SK-N-SH (cell line): ENCODE data around the gene CFAP221. TPM values are rescaled to one million over a fixed set of nuclear protein-coding genes. Genes with fewer than 3 reads are reported as not detected.

Experiments used
- CTCF ChIA-PET: fragments of 300-600, 350-600 bp; formaldehyde crosslinking; extraction: SDS; loops from one replicate; lab custom pipeline; 2021; lab: Yijun Ruan, JAX
- POLR2A ChIA-PET: fragments of 350-600 bp; sonication (Branson Sonifier 250); formaldehyde crosslinking; extraction: SDS; loops from one replicate; lab custom pipeline; 2020; ENCODE audit warnings: antibody characterized with exemption, inconsistent platforms; lab: Yijun Ruan, JAX
- DNase-seq: peaks from one replicate; pipeline ENCODE4 v3.0.0; 2012
- H2AFZ ChIP-seq: fragments of 200-600 bp; sonication (generic); 2 replicates; pipeline ENCODE4 v1.8.1; 2016; ENCODE audit warnings: antibody characterized with exemption, mild to moderate bottlenecking, low read depth
- H3F3A ChIP-seq: fragments of 200-600 bp; sonication (generic); replicated peaks from 2 replicates; pipeline ENCODE3; 2016; ENCODE audit warnings: antibody characterized with exemption, mild to moderate bottlenecking; ENCODE audit not compliant: insufficient read depth
- H3K27ac ChIP-seq, 2 experiments: fragments of 200-500 bp in 1 of 2; fragments of 200-600 bp in 1 of 2; sonication (Bioruptor generic) in 1 of 2; sonication (generic), shearing (Covaris generic) in 1 of 2; 2 replicates each; pipeline versions ENCODE4 v1.5.1 to v1.6.1; 2014 to 2016; ENCODE audit warnings: low read depth in 2 of 2, inconsistent platforms in 1 of 2, low read length in 1 of 2, mild to moderate bottlenecking in 1 of 2, mixed read lengths in 1 of 2
- H3K27me3 ChIP-seq: fragments of 200-600 bp; sonication (generic), shearing (Covaris generic); 2 replicates; pipeline ENCODE4 v1.6.1; 2016; ENCODE audit warnings: mixed run types; ENCODE audit not compliant: insufficient read depth
- H3K36me3 ChIP-seq, 2 experiments: fragments of 200-500 bp in 1 of 2; fragments of 200-600 bp in 1 of 2; sonication (Bioruptor generic) in 1 of 2; sonication (generic) in 1 of 2; replicated peaks in 1 of 2; 2 replicates each; pipeline versions ENCODE3 to v1.5.1; 2014 to 2016; ENCODE audit warnings: low read length in 1 of 2, mild to moderate bottlenecking in 1 of 2; ENCODE audit not compliant: insufficient read depth in 2 of 2, control insufficient read depth in 1 of 2
- H3K4me1 ChIP-seq, 2 experiments: fragments of 200-500 bp in 1 of 2; fragments of 200-600 bp in 1 of 2; sonication (Bioruptor generic) in 1 of 2; sonication (generic), shearing (Covaris generic) in 1 of 2; 2 replicates each; pipeline versions ENCODE4 v1.5.1 to v1.6.1; 2014 to 2016; ENCODE audit warnings: low read depth in 1 of 2, low read length in 1 of 2, mixed run types in 1 of 2; ENCODE audit not compliant: insufficient read depth in 2 of 2, control insufficient read depth in 1 of 2
- H3K4me2 ChIP-seq: fragments of 200-600 bp; sonication (generic), shearing (Covaris generic); 2 replicates; pipeline ENCODE4 v1.6.1; 2017; ENCODE audit warnings: mixed run types
- H3K4me3 ChIP-seq, 2 experiments: fragments of 200-500 bp in 1 of 2; fragments of 200-600 bp in 1 of 2; sonication (Bioruptor generic) in 1 of 2; sonication (generic), shearing (Covaris generic) in 1 of 2; 2 replicates each; pipeline versions ENCODE4 v1.5.1 to v1.8.1; 2014 to 2016; ENCODE audit warnings: low read depth in 2 of 2, inconsistent platforms in 1 of 2, low read length in 1 of 2, mild to moderate bottlenecking in 1 of 2, mixed read lengths in 1 of 2, moderate library complexity in 1 of 2
- H3K79me2 ChIP-seq: fragments of 200-600 bp; sonication (generic); 2 replicates; pipeline ENCODE4 v1.8.1; 2017; ENCODE audit warnings: mild to moderate bottlenecking; ENCODE audit not compliant: insufficient read depth
- H3K9ac ChIP-seq: fragments of 200-600 bp; sonication (generic); 2 replicates; pipeline ENCODE4 v1.6.1; 2017; ENCODE audit warnings: mixed run types
- H3K9me2 ChIP-seq: fragments of 200-600 bp; sonication (generic); 2 replicates; pipeline ENCODE4 v1.6.1; 2017; ENCODE audit warnings: mixed run types
- H3K9me3 ChIP-seq: fragments of 200-600 bp; sonication (generic); 2 replicates; pipeline ENCODE4 v1.6.1; 2017; ENCODE audit warnings: mixed run types, mild to moderate bottlenecking, moderate library complexity
- H4K20me1 ChIP-seq: fragments of 200-600 bp; sonication (generic); 2 replicates; pipeline ENCODE4 v1.6.1; 2017; ENCODE audit warnings: mild to moderate bottlenecking, mixed run types; ENCODE audit not compliant: insufficient read depth
- CHD2 ChIP-seq: fragments of 150-350 bp; IDR thresholded peaks from 2 replicates; pipeline ENCODE4 v1.6.1; 2018; ENCODE audit warnings: low read length; ENCODE audit not compliant: partially characterized antibody
- CTCF ChIP-seq: fragments of 200-600 bp; sonication (generic); IDR thresholded peaks from 2 replicates; pipeline ENCODE4 v1.6.1; 2017; ENCODE audit warnings: antibody characterized with exemption, mild to moderate bottlenecking, moderate library complexity
- ELF1 ChIP-seq: IDR thresholded peaks from 2 replicates; pipeline ENCODE4 v1.4.0; 2012
- FOXM1 ChIP-seq: IDR thresholded peaks from 2 replicates; pipeline ENCODE4 v1.4.0; 2012; ENCODE audit warnings: low read depth, mild to moderate bottlenecking
- MAX ChIP-seq: IDR thresholded peaks from 2 replicates; pipeline ENCODE4 v1.4.0; 2012; ENCODE audit warnings: low read depth
- MXI1 ChIP-seq: IDR thresholded peaks from 2 replicates; pipeline ENCODE4 v1.6.1; 2012; ENCODE audit warnings: mild to moderate bottlenecking, low read depth, low read length, improper control_type of control experiment
- RAD21 ChIP-seq: IDR thresholded peaks from 2 replicates; pipeline ENCODE4 v1.6.1; 2012; ENCODE audit warnings: mild to moderate bottlenecking, low read length
- RCOR1 ChIP-seq: fragments of 150-350 bp; IDR thresholded peaks from 2 replicates; pipeline ENCODE4 v1.6.1; 2017; ENCODE audit warnings: antibody characterized with exemption, low read length
- RXRA ChIP-seq: IDR thresholded peaks from 2 replicates; pipeline ENCODE4 v1.4.0; 2012; ENCODE audit warnings: low read depth, mild to moderate bottlenecking, borderline replicate concordance
- SIN3A ChIP-seq: IDR thresholded peaks from 2 replicates; pipeline ENCODE4 v1.6.1; 2012; ENCODE audit warnings: low read depth, mild to moderate bottlenecking, low read length, moderate library complexity, borderline replicate concordance
- TEAD4 ChIP-seq: IDR thresholded peaks from 2 replicates; pipeline ENCODE4 v1.4.0; 2012; ENCODE audit warnings: mild to moderate bottlenecking, borderline replicate concordance; ENCODE audit not compliant: insufficient read depth
- WGBS: methylation state at CpG from one replicate; pipeline ENCODE4 v1.1.6; 2017; ENCODE audit warnings: low lambda C conversion rate; 5-methylcytosine and 5-hydroxymethylcytosine counted together
- polyA plus RNA-seq, 3 experiments: library from polyadenylated mRNA; depleted of rRNA; stranded (reverse); fragments of >200 nt; gene quantifications; 2 replicates each; pipeline ENCODE4 v1.2.3, GENCODE V29; 2012
- TF ChIP-seq, protein P1 (sequence below): IDR thresholded peaks from 2 replicates; pipeline ENCODE4 v1.6.1; 2012; ENCODE audit warnings: mild to moderate bottlenecking, low read depth, low read length, moderate library complexity
- TF ChIP-seq, protein P2 (sequence below): IDR thresholded peaks from 2 replicates; pipeline ENCODE4 v1.4.0; 2012; ENCODE audit warnings: low read depth, borderline replicate concordance

The CFAP221 gene
- polyA plus RNA-seq, 1 of the 3 experiments (the other 2 are of a cell fraction) = 0.12 TPM

GRCh38 chr2:119531292-119531691 is 13.0 kb upstream of the CFAP221 start:
- TF ChIP-seq RAD21 (peak; percentile 48), CHD2 (no peak)
- no peak overlapping the region for H2AFZ ChIP-seq
- no peaks in the 10 kb centered on the region for H4K20me1 ChIP-seq
- H3K9me3 ChIP-seq = no peaks in the 10 kb centered on the region
- DNase-seq = no peak
- H3K9ac ChIP-seq = no peak overlapping the region
- no peaks in the 10 kb centered on the region for H3K9me2 ChIP-seq
- no peak overlapping the region for H3K27ac ChIP-seq
- no peaks in the 10 kb centered on the region for H3K79me2 ChIP-seq
- no peak overlapping the region for H3K4me2 ChIP-seq
- no peaks in the 10 kb centered on the region for H3F3A ChIP-seq
- H3K4me3 ChIP-seq = no peak overlapping the region
- ChIA-PET POLR2A (no interaction called here), CTCF (interaction anchor here (1.0 to 1.9 kb wide), 3 partner anchors 14 to 55 kb away, joined by 3 to 5 read pairs (median 4); no protein-coding TSS in a partner anchor)
- H3K36me3 ChIP-seq = no peaks in the 10 kb centered on the region
- H3K27me3 ChIP-seq = peaks cover 10% of the 10 kb centered on the region; the same call in 1 of the 2 replicates
- 22% methylated on average over 3 of the region's 3 CpGs for WGBS
- H3K4me1 ChIP-seq = peaks cover 0 to 8% of the 10 kb centered on the region in 2 experiments; a peak in 1 of 4 replicates

DNA sequence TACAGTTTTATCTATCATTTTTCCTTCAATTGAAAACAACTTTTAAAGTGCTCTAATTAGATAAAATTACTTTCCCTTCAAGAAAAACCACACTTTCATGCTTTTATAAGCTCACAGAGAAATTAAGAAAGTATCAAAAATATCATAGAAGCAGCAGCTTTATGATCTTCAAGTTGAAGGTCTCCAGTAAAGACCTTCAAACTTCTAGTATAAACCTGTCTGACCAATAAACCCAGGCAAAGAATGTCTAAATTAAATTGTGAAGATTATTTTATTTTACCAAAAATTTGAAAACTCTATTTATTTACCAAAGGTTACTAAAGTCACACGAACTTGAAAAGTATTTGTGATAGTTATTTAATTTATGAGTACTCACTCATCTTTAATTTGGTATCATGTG is 10.7 kb upstream of the CFAP221 start:
- Histone ChIP-seq H3F3A (no peaks in the 10 kb centered on the region), H3K9me2 (no peaks in the 10 kb centered on the region), H3K4me3 (no peak overlapping the region), H3K27ac (no peak overlapping the region), H2AFZ (no peak overlapping the region), H4K20me1 (no peaks in the 10 kb centered on the region), H3K9ac (no peak overlapping the region), H3K79me2 (no peaks in the 10 kb centered on the region), H3K4me2 (no peak overlapping the region), H3K27me3 (no peaks in the 10 kb centered on the region), H3K4me1 (no peaks in the 10 kb centered on the region), H3K36me3 (no peaks in the 10 kb centered on the region), H3K9me3 (no peaks in the 10 kb centered on the region)
- no peak for DNase-seq
- TF ChIP-seq SIN3A (no peak), RCOR1 (no peak), RAD21 (no peak), MAX (no peak), MXI1 (no peak), ELF1 (no peak), RXRA (no peak), CTCF (no peak), FOXM1 (no peak), TEAD4 (no peak)
- TF ChIP-seq, protein P1, sequence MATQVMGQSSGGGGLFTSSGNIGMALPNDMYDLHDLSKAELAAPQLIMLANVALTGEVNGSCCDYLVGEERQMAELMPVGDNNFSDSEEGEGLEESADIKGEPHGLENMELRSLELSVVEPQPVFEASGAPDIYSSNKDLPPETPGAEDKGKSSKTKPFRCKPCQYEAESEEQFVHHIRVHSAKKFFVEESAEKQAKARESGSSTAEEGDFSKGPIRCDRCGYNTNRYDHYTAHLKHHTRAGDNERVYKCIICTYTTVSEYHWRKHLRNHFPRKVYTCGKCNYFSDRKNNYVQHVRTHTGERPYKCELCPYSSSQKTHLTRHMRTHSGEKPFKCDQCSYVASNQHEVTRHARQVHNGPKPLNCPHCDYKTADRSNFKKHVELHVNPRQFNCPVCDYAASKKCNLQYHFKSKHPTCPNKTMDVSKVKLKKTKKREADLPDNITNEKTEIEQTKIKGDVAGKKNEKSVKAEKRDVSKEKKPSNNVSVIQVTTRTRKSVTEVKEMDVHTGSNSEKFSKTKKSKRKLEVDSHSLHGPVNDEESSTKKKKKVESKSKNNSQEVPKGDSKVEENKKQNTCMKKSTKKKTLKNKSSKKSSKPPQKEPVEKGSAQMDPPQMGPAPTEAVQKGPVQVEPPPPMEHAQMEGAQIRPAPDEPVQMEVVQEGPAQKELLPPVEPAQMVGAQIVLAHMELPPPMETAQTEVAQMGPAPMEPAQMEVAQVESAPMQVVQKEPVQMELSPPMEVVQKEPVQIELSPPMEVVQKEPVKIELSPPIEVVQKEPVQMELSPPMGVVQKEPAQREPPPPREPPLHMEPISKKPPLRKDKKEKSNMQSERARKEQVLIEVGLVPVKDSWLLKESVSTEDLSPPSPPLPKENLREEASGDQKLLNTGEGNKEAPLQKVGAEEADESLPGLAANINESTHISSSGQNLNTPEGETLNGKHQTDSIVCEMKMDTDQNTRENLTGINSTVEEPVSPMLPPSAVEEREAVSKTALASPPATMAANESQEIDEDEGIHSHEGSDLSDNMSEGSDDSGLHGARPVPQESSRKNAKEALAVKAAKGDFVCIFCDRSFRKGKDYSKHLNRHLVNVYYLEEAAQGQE = no peak
- TF ChIP-seq, protein P2, sequence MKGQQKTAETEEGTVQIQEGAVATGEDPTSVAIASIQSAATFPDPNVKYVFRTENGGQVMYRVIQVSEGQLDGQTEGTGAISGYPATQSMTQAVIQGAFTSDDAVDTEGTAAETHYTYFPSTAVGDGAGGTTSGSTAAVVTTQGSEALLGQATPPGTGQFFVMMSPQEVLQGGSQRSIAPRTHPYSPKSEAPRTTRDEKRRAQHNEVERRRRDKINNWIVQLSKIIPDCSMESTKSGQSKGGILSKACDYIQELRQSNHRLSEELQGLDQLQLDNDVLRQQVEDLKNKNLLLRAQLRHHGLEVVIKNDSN = no peak
- WGBS = 4% methylated on average over 1 of the region's 1 CpG
- ChIA-PET POLR2A (no interaction called here), CTCF (interaction anchor here (1.4 kb wide), 1 partner anchor 9 kb away, joined by 3 read pairs; the partner anchor contains the start of gene SCTR)
